Stimulated activated CD4-positive, alpha-beta T cell treated with anti-CD3 and anti-CD28 coated beads, Interleukin-2, amount 100 ng/mL, for 24 hours (primary cell): ENCODE data around the gene TERT.
"Not testable (repeated sequence)": the region's sequence is repeated elsewhere in the genome, so short reads cannot be mapped to it uniquely, and the experiment has no call there.

Experiments
- DNase-seq, 2 donors: peaks; one replicate each; pipeline ENCODE4 v3.0.0-alpha.2; 2020

TERT gene

GRCh38 chr5:1330847-1331831, 36.3 kb upstream of the TERT start:
- no peak for DNase-seq

GRCh38 chr5:1330146-1330846, 35.4 kb upstream of the TERT start:
- DNase-seq = no peak

- DNase-seq = no peak
Observed at GRCh38 chr5:1329111-1329579, 34.3 kb upstream of the TERT start.

GRCh38 chr5:1328237-1329110, 33.6 kb upstream of the TERT start:
- not testable (repeated sequence) for DNase-seq

- DNase-seq = not testable (repeated sequence)
Observed at GRCh38 chr5:1326901-1327756, 32.3 kb upstream of the TERT start.

GRCh38 chr5:1326532-1326875, 31.6 kb upstream of the TERT start:
- DNase-seq = not testable (repeated sequence)

GRCh38 chr5:1325870-1326531, 31.1 kb upstream of the TERT start:
- DNase-seq = no peak

GRCh38 chr5:1325191-1325741, 30.4 kb upstream of the TERT start:
- DNase-seq = no peak

- DNase-seq = no peak
Observed at GRCh38 chr5:1324719-1325190, 29.9 kb upstream of the TERT start.

- no peak for DNase-seq
Observed at GRCh38 chr5:1324301-1324700, 29.4 kb upstream of the TERT start.

- no peak for DNase-seq
Observed at GRCh38 chr5:1323803-1324173, 28.9 kb upstream of the TERT start.

- no peak for DNase-seq
Observed at GRCh38 chr5:1322955-1323802, 28.3 kb upstream of the TERT start.

GRCh38 chr5:1322036-1322900, 27.4 kb upstream of the TERT start:
- DNase-seq = no peak

- DNase-seq = no peak
Observed at GRCh38 chr5:1321576-1321975, 26.7 kb upstream of the TERT start.

- no peak for DNase-seq
Observed at GRCh38 chr5:1320436-1321344, 25.8 kb upstream of the TERT start.

GRCh38 chr5:1319436-1320256, 24.8 kb upstream of the TERT start:
- DNase-seq = no peak
